ENCODE measurements around the gene ZNF618. TPM values are rescaled to one million over a fixed set of nuclear protein-coding genes. Genes with fewer than 3 reads are reported as not detected.

Gene ZNF618
- total RNA-seq, 1 donor from 2014 or later, result 7.4 TPM

- H3K4me1 ChIP-seq, result no peaks in the 10 kb centered on the region
- no peaks in the 10 kb centered on the region for H3K36me3 ChIP-seq
- H3K4me3 ChIP-seq, result no peak overlapping the region
- TF ChIP-seq POLR2A (IDR thresholded peaks at IDR 0.05) (no peak), CTCF (IDR thresholded peaks at IDR 0.05) (no peak), POLR2AphosphoS5 (IDR thresholded peaks at IDR 0.05; ENCODE audit: insufficient read depth in 1 of 2, low read depth in 1 of 2) (no peak)
- no peaks in the 10 kb centered on the region for H3K9me3 ChIP-seq
- no peak overlapping the region for H3K27ac ChIP-seq
- no peaks in the 10 kb centered on the region for H3K27me3 ChIP-seq
- intact Hi-C loops (cut with DNase I), result no loop called here
- DNase-seq (ENCODE audit: extremely low spot score in 2 of 2), result peak in 1 of 2 donors; percentile 71
These were observed 183.1 kb downstream of the ZNF618 start for GRCh38 chr9:114059047-114059803.

- no peak overlapping the region for H3K4me3 ChIP-seq
These were observed 184.0 kb downstream of the ZNF618 start for GRCh38 chr9:114060070-114060469.

GRCh38 chr9:114060711-114061110 is 184.6 kb downstream of the ZNF618 start:
- no peak overlapping the region for H3K27ac ChIP-seq
- no peaks in the 10 kb centered on the region for H3K27me3 ChIP-seq
- H3K36me3 ChIP-seq, result no peaks in the 10 kb centered on the region
- no peak for TF ChIP-seq POLR2A (IDR thresholded peaks at IDR 0.05)
- TF ChIP-seq POLR2AphosphoS5 (IDR thresholded peaks at IDR 0.05; ENCODE audit: insufficient read depth in 1 of 2, low read depth in 1 of 2), result no peak
- TF ChIP-seq CTCF (IDR thresholded peaks at IDR 0.05), result no peak
- no peak overlapping the region for H3K4me3 ChIP-seq
- no peaks in the 10 kb centered on the region for H3K9me3 ChIP-seq
- peak; percentile 71 to 92 for DNase-seq (ENCODE audit: extremely low spot score in 2 of 2)
- intact Hi-C loops (cut with DNase I), result no loop called here
- H3K4me1 ChIP-seq, result no peaks in the 10 kb centered on the region

More at GRCh38 chr9:114060070-114060469, 184.0 kb downstream of the ZNF618 start:
- DNase-seq (ENCODE audit: extremely low spot score in 2 of 2), result peak; percentile 55 to 64
- Histone ChIP-seq H3K4me1 (no peaks in the 10 kb centered on the region), H3K27me3 (no peaks in the 10 kb centered on the region), H3K27ac (no peak overlapping the region), H3K9me3 (no peaks in the 10 kb centered on the region), H3K36me3 (no peaks in the 10 kb centered on the region)
- TF ChIP-seq CTCF (IDR thresholded peaks at IDR 0.05) (no peak), POLR2AphosphoS5 (IDR thresholded peaks at IDR 0.05; ENCODE audit: insufficient read depth in 1 of 2, low read depth in 1 of 2) (no peak), POLR2A (IDR thresholded peaks at IDR 0.05) (no peak)
- intact Hi-C loops (cut with DNase I), result no loop called here

- H3K4me1 ChIP-seq, result no peaks in the 10 kb centered on the region
- TF ChIP-seq POLR2A (IDR thresholded peaks at IDR 0.05) (no peak), CTCF (IDR thresholded peaks at IDR 0.05) (no peak), POLR2AphosphoS5 (IDR thresholded peaks at IDR 0.05; ENCODE audit: insufficient read depth in 1 of 2, low read depth in 1 of 2) (no peak)
- H3K4me3 ChIP-seq, result no peak overlapping the region
- no peaks in the 10 kb centered on the region for H3K27me3 ChIP-seq
- H3K27ac ChIP-seq, result no peak overlapping the region
- intact Hi-C loops (cut with DNase I), result no loop called here
- H3K9me3 ChIP-seq, result no peaks in the 10 kb centered on the region
- no peaks in the 10 kb centered on the region for H3K36me3 ChIP-seq
- peak; percentile 60 to 77 for DNase-seq (ENCODE audit: extremely low spot score in 2 of 2)
These were observed 185.2 kb downstream of the ZNF618 start for GRCh38 chr9:114061292-114061691.

- Histone ChIP-seq H3K27me3 (no peaks in the 10 kb centered on the region), H3K9me3 (no peaks in the 10 kb centered on the region), H3K4me3 (no peak overlapping the region), H3K36me3 (no peaks in the 10 kb centered on the region), H3K4me1 (no peaks in the 10 kb centered on the region), H3K27ac (no peak overlapping the region)
- peak; percentile 52 to 62 for DNase-seq (ENCODE audit: extremely low spot score in 2 of 2)
- intact Hi-C loops (cut with DNase I), result no loop called here
- no peak for TF ChIP-seq CTCF (IDR thresholded peaks at IDR 0.05)
- no peak for TF ChIP-seq POLR2AphosphoS5 (IDR thresholded peaks at IDR 0.05; ENCODE audit: insufficient read depth in 1 of 2, low read depth in 1 of 2)
- TF ChIP-seq POLR2A (IDR thresholded peaks at IDR 0.05), result no peak
These were observed 185.8 kb downstream of the ZNF618 start for GRCh38 chr9:114061830-114062474.

All from vagina (tissue), 2 donors.